Measurements from ENCODE around the gene TMEM169.

DNA sequence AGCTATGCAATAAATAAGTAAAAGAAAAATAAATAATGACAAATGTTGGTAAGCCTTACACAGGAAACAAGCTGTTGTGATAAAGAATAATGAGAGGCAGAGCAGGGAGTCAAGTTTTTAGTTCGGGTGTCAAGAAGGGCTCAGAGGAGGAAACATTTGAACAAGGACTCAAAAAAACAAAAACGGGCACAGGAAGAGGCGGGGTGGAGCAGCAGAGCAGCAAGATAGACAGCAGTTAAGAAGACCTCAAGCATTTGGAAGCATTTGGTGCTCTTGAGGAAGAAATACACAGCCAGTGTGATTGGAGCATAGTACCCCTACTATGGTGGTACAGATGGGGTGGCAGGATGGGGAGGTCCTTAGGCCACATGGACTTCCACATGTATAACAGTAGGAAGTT is 2.8 kb downstream of the TMEM169 start:
- TF ChIP-seq POLR2A (IDR thresholded peaks at IDR 0.05; ENCODE audit: low read depth, low read length) (no peak), TAF1 (IDR thresholded peaks at IDR 0.05; ENCODE audit: borderline replicate concordance, low read depth, low read length) (no peak)
